Subcutaneous adipose tissue (tissue), 4 donors: ENCODE data around the gene AADACL3. TPM values are rescaled to one million over a fixed set of nuclear protein-coding genes. Genes with fewer than 3 reads are reported as not detected.

Experiments
- total RNA-seq, 4 donors: library from RNA; depleted of rRNA; stranded (reverse); fragments of >200 nt; gene quantifications; one replicate each; pipeline ENCODE4 v1.1.0, GENCODE V29; 2016
- TF ChIP-seq, protein P1 (sequence below): fragments of 450-650 bp; IDR thresholded peaks from one replicate; pipeline ENCODE4 v1.5.1; 2016; ENCODE audit warnings: low read depth, mild to moderate bottlenecking, control low read depth, antibody characterized with exemption, moderate library complexity

Gene AADACL3
- total RNA-seq, 4 donors from 2014 or later, result 0.16 to 0.19 TPM; not detected in 2

- TF ChIP-seq, protein P1, sequence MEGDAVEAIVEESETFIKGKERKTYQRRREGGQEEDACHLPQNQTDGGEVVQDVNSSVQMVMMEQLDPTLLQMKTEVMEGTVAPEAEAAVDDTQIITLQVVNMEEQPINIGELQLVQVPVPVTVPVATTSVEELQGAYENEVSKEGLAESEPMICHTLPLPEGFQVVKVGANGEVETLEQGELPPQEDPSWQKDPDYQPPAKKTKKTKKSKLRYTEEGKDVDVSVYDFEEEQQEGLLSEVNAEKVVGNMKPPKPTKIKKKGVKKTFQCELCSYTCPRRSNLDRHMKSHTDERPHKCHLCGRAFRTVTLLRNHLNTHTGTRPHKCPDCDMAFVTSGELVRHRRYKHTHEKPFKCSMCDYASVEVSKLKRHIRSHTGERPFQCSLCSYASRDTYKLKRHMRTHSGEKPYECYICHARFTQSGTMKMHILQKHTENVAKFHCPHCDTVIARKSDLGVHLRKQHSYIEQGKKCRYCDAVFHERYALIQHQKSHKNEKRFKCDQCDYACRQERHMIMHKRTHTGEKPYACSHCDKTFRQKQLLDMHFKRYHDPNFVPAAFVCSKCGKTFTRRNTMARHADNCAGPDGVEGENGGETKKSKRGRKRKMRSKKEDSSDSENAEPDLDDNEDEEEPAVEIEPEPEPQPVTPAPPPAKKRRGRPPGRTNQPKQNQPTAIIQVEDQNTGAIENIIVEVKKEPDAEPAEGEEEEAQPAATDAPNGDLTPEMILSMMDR, result no peak
Observed at GRCh38 chr1:12760256-12760795, 44.4 kb downstream of the AADACL3 start.

- TF ChIP-seq, protein P1, result no peak
Observed at GRCh38 chr1:12761781-12762180, 45.9 kb downstream of the AADACL3 start.

- TF ChIP-seq, protein P1, result no peak
Observed at GRCh38 chr1:12762766-12763165, 46.9 kb downstream of the AADACL3 start.

DNA sequence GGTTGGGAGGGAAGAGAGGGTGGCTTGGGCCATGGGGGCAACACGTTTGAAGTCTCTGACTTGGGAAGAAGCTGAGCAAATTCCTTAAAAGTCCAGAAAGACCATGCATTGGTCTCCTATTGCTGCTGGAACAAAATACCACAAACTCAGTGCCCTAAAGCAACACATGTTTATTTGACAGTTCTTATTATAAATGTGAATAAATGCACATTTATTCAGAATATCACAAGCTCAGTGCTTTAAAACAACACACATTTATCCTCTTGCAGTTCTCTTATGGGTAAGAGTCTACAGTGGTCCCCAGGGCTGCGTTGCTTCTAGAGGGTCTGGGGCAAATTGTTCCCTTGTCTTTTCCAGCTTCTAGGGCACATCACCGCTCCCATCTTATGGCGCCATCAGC lies 47.6 kb downstream of the AADACL3 start:
- TF ChIP-seq, protein P1, result no peak

DNA sequence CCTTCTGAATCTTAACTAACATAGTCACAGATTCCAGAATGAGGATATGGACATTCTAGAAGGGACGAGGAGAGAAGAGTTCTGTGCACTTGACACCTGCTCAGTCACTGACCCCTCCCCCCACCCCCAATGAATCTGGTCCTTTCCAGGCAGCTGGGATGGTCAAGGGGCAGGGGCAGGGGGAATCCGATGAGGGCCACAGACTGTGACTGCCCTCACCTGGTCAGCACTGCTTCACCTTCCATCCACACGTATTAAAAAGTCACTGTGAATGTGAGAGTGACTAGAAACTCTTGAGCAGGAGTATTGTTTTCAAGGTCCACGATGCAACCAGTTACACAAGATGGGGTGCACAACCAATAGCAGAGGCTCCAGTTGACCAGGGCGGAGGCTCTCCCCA lies 48.1 kb downstream of the AADACL3 start:
- TF ChIP-seq, protein P1, result no peak

DNA sequence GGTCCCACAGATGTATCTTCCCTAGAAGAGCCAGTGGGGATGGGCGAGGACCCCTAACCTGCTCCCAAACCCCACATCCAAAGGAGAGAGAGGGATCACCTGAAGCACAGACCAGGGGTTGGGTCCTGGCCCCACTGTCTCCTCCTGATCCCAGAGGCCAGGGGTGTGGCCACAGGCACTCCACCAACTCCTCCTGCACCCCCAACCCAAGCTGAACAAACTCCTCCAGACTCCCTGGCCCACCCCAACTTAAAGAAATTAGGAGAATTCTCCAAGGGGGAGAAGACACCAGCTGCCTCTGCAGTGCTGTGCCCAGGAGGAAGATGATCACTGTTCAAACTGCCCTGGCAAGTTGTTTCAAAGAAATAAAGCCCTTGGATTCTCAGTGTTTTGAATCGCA lies 53.1 kb downstream of the AADACL3 start:
- TF ChIP-seq, protein P1, result no peak

GRCh38 chr1:12769976-12770505 lies 54.1 kb downstream of the AADACL3 start:
- TF ChIP-seq, protein P1, result no peak
